ENCODE data around the gene ANKRD40CL. TPM values are rescaled to one million over a fixed set of nuclear protein-coding genes. Genes with fewer than 3 reads are reported as not detected.

Gene ANKRD40CL
- total and polyA plus RNA-seq, 7 donors, result not detected

DNA sequence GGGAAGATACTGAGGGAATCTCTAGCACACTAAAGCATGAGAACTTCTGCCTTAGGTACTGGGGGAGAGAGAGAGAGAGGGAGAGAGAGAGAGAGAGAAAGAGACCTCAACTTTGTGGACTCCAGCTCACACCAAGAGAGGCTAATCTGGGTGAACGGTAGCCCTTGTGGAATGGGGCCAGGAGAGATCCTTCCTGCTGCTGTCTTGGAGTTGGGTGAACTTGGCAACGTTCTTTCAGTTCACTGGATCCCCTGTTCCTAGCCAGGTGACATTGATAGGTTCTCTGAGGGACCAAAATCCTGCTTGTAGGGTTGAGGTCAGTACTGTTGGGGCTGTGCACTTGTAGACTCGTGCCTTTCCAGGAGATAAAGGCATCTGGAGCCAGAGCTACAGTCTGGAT is 41.6 kb upstream of the ANKRD40CL start:
- no peak overlapping the region for H3K27ac ChIP-seq
- H3K9me3 ChIP-seq, result no peaks in the 10 kb centered on the region
- 46 to 62% (median 54%) methylated on average over 3 of the region's 3 CpGs for WGBS, 3 donors
- intact Hi-C loops (cut with DNase I), result no loop called here
- no peak overlapping the region for H3K4me3 ChIP-seq
- H3K4me1 ChIP-seq, result no peaks in the 10 kb centered on the region
- no peak for DNase-seq
- peaks cover 0 to 3% (median 2%) of the 10 kb centered on the region in 3 donors for H3K27me3 ChIP-seq (ENCODE audit: insufficient read depth in 3 of 3, low read length in 2 of 3)
- TF ChIP-seq, protein P1, sequence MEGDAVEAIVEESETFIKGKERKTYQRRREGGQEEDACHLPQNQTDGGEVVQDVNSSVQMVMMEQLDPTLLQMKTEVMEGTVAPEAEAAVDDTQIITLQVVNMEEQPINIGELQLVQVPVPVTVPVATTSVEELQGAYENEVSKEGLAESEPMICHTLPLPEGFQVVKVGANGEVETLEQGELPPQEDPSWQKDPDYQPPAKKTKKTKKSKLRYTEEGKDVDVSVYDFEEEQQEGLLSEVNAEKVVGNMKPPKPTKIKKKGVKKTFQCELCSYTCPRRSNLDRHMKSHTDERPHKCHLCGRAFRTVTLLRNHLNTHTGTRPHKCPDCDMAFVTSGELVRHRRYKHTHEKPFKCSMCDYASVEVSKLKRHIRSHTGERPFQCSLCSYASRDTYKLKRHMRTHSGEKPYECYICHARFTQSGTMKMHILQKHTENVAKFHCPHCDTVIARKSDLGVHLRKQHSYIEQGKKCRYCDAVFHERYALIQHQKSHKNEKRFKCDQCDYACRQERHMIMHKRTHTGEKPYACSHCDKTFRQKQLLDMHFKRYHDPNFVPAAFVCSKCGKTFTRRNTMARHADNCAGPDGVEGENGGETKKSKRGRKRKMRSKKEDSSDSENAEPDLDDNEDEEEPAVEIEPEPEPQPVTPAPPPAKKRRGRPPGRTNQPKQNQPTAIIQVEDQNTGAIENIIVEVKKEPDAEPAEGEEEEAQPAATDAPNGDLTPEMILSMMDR (IDR thresholded peaks at IDR 0.05), result no peak
- ATAC-seq, result no peak
- no peaks in the 10 kb centered on the region for H3K36me3 ChIP-seq (ENCODE audit: insufficient read depth in 1 of 2, low read depth in 1 of 2)

DNA sequence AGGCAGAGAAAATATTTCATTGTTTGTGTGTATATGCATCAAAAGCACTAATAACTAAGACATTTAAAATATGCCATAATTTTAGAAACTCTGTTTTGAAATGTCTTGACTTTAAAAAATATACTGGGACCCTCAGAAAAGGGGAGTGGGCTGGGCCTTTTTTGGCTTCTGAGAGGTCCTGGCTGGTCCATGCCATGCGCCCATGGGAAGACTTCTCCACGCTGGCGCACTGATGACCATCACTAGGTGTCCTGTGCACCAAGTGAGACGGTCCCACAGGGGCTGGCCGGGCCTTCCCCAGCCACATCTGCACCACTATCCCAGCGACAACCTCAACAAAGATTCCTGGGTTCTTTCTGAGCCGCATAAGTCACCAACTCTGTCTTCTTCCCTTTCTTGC is 41.1 kb upstream of the ANKRD40CL start:
- intact Hi-C loops (cut with DNase I), result no loop called here
- no peaks in the 10 kb centered on the region for H3K9me3 ChIP-seq
- no peak overlapping the region for H3K27ac ChIP-seq
- no peak for DNase-seq
- no peaks in the 10 kb centered on the region for H3K36me3 ChIP-seq (ENCODE audit: insufficient read depth in 1 of 2, low read depth in 1 of 2)
- no peak for ATAC-seq
- H3K4me1 ChIP-seq, result no peaks in the 10 kb centered on the region
- 90 to 93% (median 90%) methylated on average over 7 of the region's 7 CpGs for WGBS, 3 donors
- no peak overlapping the region for H3K4me3 ChIP-seq
- TF ChIP-seq, protein P1 (IDR thresholded peaks at IDR 0.05), result no peak
- peaks cover 0 to 2% (median 0%) of the 10 kb centered on the region in 3 donors for H3K27me3 ChIP-seq (ENCODE audit: insufficient read depth in 3 of 3, low read length in 2 of 3)

- H3K27me3 ChIP-seq (ENCODE audit: insufficient read depth in 3 of 3, low read length in 2 of 3), result peaks cover 0 to 2% (median 0%) of the 10 kb centered on the region in 3 donors
- TF ChIP-seq, protein P1 (IDR thresholded peaks at IDR 0.05), result no peak
- intact Hi-C loops (cut with DNase I), result no loop called here
- no peak for ATAC-seq
- WGBS, 3 donors, result 66 to 89% (median 80%) methylated on average over 5 of the region's 5 CpGs
- no peak for DNase-seq
- no peaks in the 10 kb centered on the region for H3K4me1 ChIP-seq
- no peak overlapping the region for H3K4me3 ChIP-seq
- no peak overlapping the region for H3K27ac ChIP-seq
- H3K9me3 ChIP-seq, result no peaks in the 10 kb centered on the region
- H3K36me3 ChIP-seq (ENCODE audit: insufficient read depth in 1 of 2, low read depth in 1 of 2), result no peaks in the 10 kb centered on the region
These were observed 40.4 kb upstream of the ANKRD40CL start for GRCh38 chr17:50807675-50808074.

DNA sequence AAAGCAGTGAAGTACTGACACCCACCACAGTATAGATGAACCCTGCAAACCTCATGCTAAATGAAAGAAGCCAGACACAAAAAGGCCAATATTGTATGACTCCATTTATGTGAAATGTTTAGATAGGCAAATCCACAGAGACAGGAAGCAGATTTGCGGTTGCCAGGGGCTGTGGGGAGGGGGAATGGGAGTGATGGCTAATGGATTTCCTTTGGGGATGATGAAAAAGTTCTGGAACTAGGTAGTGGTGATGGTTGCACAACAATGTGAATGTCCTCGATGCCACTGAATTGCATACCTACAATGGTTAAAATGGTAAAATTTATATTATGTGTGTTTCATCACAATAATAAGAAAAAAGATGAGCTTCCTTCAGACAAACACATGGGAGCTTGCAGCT is 39.7 kb upstream of the ANKRD40CL start:
- TF ChIP-seq, protein P1 (IDR thresholded peaks at IDR 0.05), result no peak
- 74 to 92% (median 81%) methylated on average over 2 of the region's 2 CpGs for WGBS, 3 donors
- ATAC-seq (no peak), DNase-seq (no peak)
- Histone ChIP-seq H3K9me3 (no peaks in the 10 kb centered on the region), H3K4me1 (no peaks in the 10 kb centered on the region), H3K27ac (no peak overlapping the region), H3K36me3 (ENCODE audit: insufficient read depth in 1 of 2, low read depth in 1 of 2) (no peaks in the 10 kb centered on the region), H3K27me3 (ENCODE audit: insufficient read depth in 3 of 3, low read length in 2 of 3) (peaks cover 0 to 2% (median 0%) of the 10 kb centered on the region in 3 donors), H3K4me3 (no peak overlapping the region)
- intact Hi-C loops (cut with DNase I), result no loop called here

- no peak overlapping the region for H3K27ac ChIP-seq
- TF ChIP-seq, protein P1 (IDR thresholded peaks at IDR 0.05), result no peak
- intact Hi-C loops (cut with DNase I), result no loop called here
- H3K9me3 ChIP-seq, result no peaks in the 10 kb centered on the region
- peaks cover 0 to 2% (median 0%) of the 10 kb centered on the region in 3 donors for H3K27me3 ChIP-seq (ENCODE audit: insufficient read depth in 3 of 3, low read length in 2 of 3)
- H3K4me1 ChIP-seq, result no peaks in the 10 kb centered on the region
- ATAC-seq, result no peak
- H3K36me3 ChIP-seq (ENCODE audit: insufficient read depth in 1 of 2, low read depth in 1 of 2), result no peaks in the 10 kb centered on the region
- DNase-seq, result no peak
- WGBS, 3 donors, result 42 to 64% (median 47%) methylated on average over 11 of the region's 11 CpGs
- H3K4me3 ChIP-seq, result no peak overlapping the region
These were observed 38.9 kb upstream of the ANKRD40CL start for GRCh38 chr17:50806141-50806643.
